Measurements from ENCODE around the gene ARHGEF2. TPM values are rescaled to one million over a fixed set of nuclear protein-coding genes. Genes with fewer than 3 reads are reported as not detected.

Gene ARHGEF2
- total and polyA plus RNA-seq, 2 donors (not counting 1 experiment from before 2014, with no cell fraction given) = 241 to 245 TPM

- Histone ChIP-seq H3K9ac (ENCODE audit: low read length) (peak overlapping the region; percentile 16), H3K4me3 (ENCODE audit: control extremely low read depth in 1 of 5, extremely low read depth in 1 of 5, insufficient read depth in 1 of 5, low read depth in 2 of 5, low read length in 4 of 5) (peak overlapping the region in 1 of 5 experiments; percentile 4), H3K4me2 (replicated peaks; ENCODE audit: low read depth, low read length, poor library complexity, severe bottlenecking) (peak overlapping the region; percentile 83), H3K4me1 (ENCODE audit: control insufficient read depth in 2 of 2, insufficient read depth in 2 of 2, low read length in 2 of 2) (peaks cover 55 to 60% of the 10 kb centered on the region in 2 donors), H4K20me1 (ENCODE audit: control insufficient read depth, insufficient read depth, low read length, poor library complexity, severe bottlenecking) (peaks cover 18% of the 10 kb centered on the region), H3K36me3 (replicated peaks in 1 of 2; ENCODE audit: control extremely low read depth in 1 of 2, control insufficient read depth in 1 of 2, extremely low read depth in 1 of 2, insufficient read depth in 2 of 2, low read length in 1 of 2) (peaks cover 0 to 48% of the 10 kb centered on the region in 2 experiments), H3K79me2 (ENCODE audit: control insufficient read depth, insufficient read depth, low read length) (peaks cover 12% of the 10 kb centered on the region), H2AFZ (ENCODE audit: insufficient read depth, low read depth, low read length, poor library complexity, severe bottlenecking) (no peak overlapping the region), H3K27ac (ENCODE audit: low read length in 2 of 2) (peak overlapping the region; percentile 76 to 89), H3K9me3 (ENCODE audit: control extremely low read depth in 1 of 3, control insufficient read depth in 2 of 3, insufficient read depth in 1 of 3, low read length in 2 of 3) (no peaks in the 10 kb centered on the region), H3K27me3 (replicated peaks in 1 of 4; ENCODE audit: control extremely low read depth in 1 of 4, control insufficient read depth in 3 of 4, insufficient read depth in 4 of 4, low read length in 3 of 4) (no peaks in the 10 kb centered on the region)
- H3K4me3 Mint-ChIP-seq = peak overlapping the region; percentile 9
- POLR2A ChIA-PET = interaction anchor here (0.6 to 5.4 kb wide), 8 partner anchors 11 to 641 kb away, joined by 3 to 61 read pairs (median 13); partner anchors contain the start of genes ARHGEF2 and KHDC4
- 55% methylated on average over 2 of the region's 8 CpGs for WGBS (ENCODE audit: insufficient coverage)
- ATAC-seq (ENCODE audit: low read depth) (peak; percentile 11), DNase-seq (no peak)
- intact Hi-C loops (cut with micrococcal nuclease) = loop anchor here (1.0 kb wide), 3 partner anchors 12 to 32 kb away; partner anchors contain the start of genes ARHGEF2 and KHDC4
- peak overlapping the region; percentile 92 for H3K27ac Mint-ChIP-seq
- TF ChIP-seq EZH2 (IDR thresholded peaks at IDR 0.05; ENCODE audit: borderline replicate concordance, insufficient read depth, low read depth, low read length, poor library complexity, severe bottlenecking) = no peak
- TF ChIP-seq, protein P1, sequence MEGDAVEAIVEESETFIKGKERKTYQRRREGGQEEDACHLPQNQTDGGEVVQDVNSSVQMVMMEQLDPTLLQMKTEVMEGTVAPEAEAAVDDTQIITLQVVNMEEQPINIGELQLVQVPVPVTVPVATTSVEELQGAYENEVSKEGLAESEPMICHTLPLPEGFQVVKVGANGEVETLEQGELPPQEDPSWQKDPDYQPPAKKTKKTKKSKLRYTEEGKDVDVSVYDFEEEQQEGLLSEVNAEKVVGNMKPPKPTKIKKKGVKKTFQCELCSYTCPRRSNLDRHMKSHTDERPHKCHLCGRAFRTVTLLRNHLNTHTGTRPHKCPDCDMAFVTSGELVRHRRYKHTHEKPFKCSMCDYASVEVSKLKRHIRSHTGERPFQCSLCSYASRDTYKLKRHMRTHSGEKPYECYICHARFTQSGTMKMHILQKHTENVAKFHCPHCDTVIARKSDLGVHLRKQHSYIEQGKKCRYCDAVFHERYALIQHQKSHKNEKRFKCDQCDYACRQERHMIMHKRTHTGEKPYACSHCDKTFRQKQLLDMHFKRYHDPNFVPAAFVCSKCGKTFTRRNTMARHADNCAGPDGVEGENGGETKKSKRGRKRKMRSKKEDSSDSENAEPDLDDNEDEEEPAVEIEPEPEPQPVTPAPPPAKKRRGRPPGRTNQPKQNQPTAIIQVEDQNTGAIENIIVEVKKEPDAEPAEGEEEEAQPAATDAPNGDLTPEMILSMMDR (IDR thresholded peaks at IDR 0.05) = no peak
- H3K9me3 Mint-ChIP-seq (ENCODE audit: insufficient read depth) = no peaks in the 10 kb centered on the region
- CTCF ChIA-PET = interaction anchor here (0.9 to 4.8 kb wide), 10 partner anchors 9 to 48 kb away, joined by 3 to 48 read pairs (median 8); partner anchors contain the start of gene KHDC4
- no peaks in the 10 kb centered on the region for H3K27me3 Mint-ChIP-seq
- H3K4me1 Mint-ChIP-seq = peaks cover 56% of the 10 kb centered on the region
Observed at GRCh38 chr1:155946633-155947219, 31.6 kb downstream of the ARHGEF2 start.

- H3K4me1 Mint-ChIP-seq = peaks cover 77% of the 10 kb centered on the region
- Histone ChIP-seq H3K4me3 (ENCODE audit: control extremely low read depth in 1 of 5, extremely low read depth in 1 of 5, insufficient read depth in 1 of 5, low read depth in 2 of 5, low read length in 4 of 5) (no peak overlapping the region), H3K4me1 (ENCODE audit: control insufficient read depth in 2 of 2, insufficient read depth in 2 of 2, low read length in 2 of 2) (peaks cover 77 to 83% of the 10 kb centered on the region in 2 donors), H3K9ac (ENCODE audit: low read length) (no peak overlapping the region), H3K27me3 (replicated peaks in 1 of 4; ENCODE audit: control extremely low read depth in 1 of 4, control insufficient read depth in 3 of 4, insufficient read depth in 4 of 4, low read length in 3 of 4) (no peaks in the 10 kb centered on the region), H3K79me2 (ENCODE audit: control insufficient read depth, insufficient read depth, low read length) (no peaks in the 10 kb centered on the region), H3K36me3 (replicated peaks in 1 of 2; ENCODE audit: control extremely low read depth in 1 of 2, control insufficient read depth in 1 of 2, extremely low read depth in 1 of 2, insufficient read depth in 2 of 2, low read length in 1 of 2) (peaks cover 0 to 27% of the 10 kb centered on the region in 2 experiments), H2AFZ (ENCODE audit: insufficient read depth, low read depth, low read length, poor library complexity, severe bottlenecking) (no peak overlapping the region), H3K4me2 (replicated peaks; ENCODE audit: low read depth, low read length, poor library complexity, severe bottlenecking) (peak overlapping the region; percentile 83), H3K27ac (ENCODE audit: low read length in 2 of 2) (peak overlapping the region; percentile 76 to 89), H3K9me3 (ENCODE audit: control extremely low read depth in 1 of 3, control insufficient read depth in 2 of 3, insufficient read depth in 1 of 3, low read length in 2 of 3) (no peaks in the 10 kb centered on the region), H4K20me1 (ENCODE audit: control insufficient read depth, insufficient read depth, low read length, poor library complexity, severe bottlenecking) (no peaks in the 10 kb centered on the region)
- 13% methylated on average over 3 of the region's 6 CpGs for WGBS (ENCODE audit: insufficient coverage)
- peak overlapping the region; percentile 92 for H3K27ac Mint-ChIP-seq
- H3K4me3 Mint-ChIP-seq = peak overlapping the region; percentile 61
- TF ChIP-seq, protein P1 (IDR thresholded peaks at IDR 0.05) = no peak
- no peak for TF ChIP-seq EZH2 (IDR thresholded peaks at IDR 0.05; ENCODE audit: borderline replicate concordance, insufficient read depth, low read depth, low read length, poor library complexity, severe bottlenecking)
- H3K9me3 Mint-ChIP-seq (ENCODE audit: insufficient read depth) = no peaks in the 10 kb centered on the region
- no peak for ATAC-seq (ENCODE audit: low read depth)
- ChIA-PET POLR2A (interaction anchor here (0.5 to 5.4 kb wide), 10 partner anchors 10 to 621 kb away, joined by 3 to 61 read pairs (median 6); partner anchors contain the start of genes ARHGEF2, KHDC4 and UBQLN4), CTCF (interaction anchor here (0.6 to 4.8 kb wide), 9 partner anchors 11 to 789 kb away, joined by 3 to 48 read pairs (median 6); partner anchors contain the start of gene KHDC4)
- DNase-seq = peak; percentile 46
- no peaks in the 10 kb centered on the region for H3K27me3 Mint-ChIP-seq
- intact Hi-C loops (cut with micrococcal nuclease) = no loop called here
Observed at GRCh38 chr1:155944444-155944799, 33.9 kb downstream of the ARHGEF2 start.
